H54 (cell line): Measurements from ENCODE around the gene ZNF248.
A peak's percentile ranks its signal among the peaks of the same experiment; 100 is the strongest.
"Not testable (repeated sequence)": the region's sequence is repeated elsewhere in the genome, so short reads cannot be mapped to it uniquely, and the experiment has no call there.

ENCODE experiments used
- DNase-seq: peaks from one replicate; pipeline ENCODE4 v3.0.0; 2011; ENCODE audit warnings: low spot score, mixed read lengths; ENCODE audit not compliant: insufficient read length
- FAIRE-seq: peaks from 3 replicates; lab custom pipeline; 2011; peaks lifted over from hg19 to GRCh38; lab: Jason Lieb, UNC
- POLR2A ChIP-seq: IDR thresholded peaks from 2 replicates; pipeline ENCODE4 v1.6.1; 2011; ENCODE audit warnings: low read depth, mild to moderate bottlenecking, low read length

The ZNF248 gene

GRCh38 chr10:37857287-37858211 is at the start of gene ZNF248:
Gene ZNF248, minus strand, starts transcription at chr10:37857610. Its CDS starts 1,300 bp downstream, at chr10:37856310.
- TF ChIP-seq POLR2A = peak; percentile 95
- FAIRE-seq (peak; percentile 86), DNase-seq (peak; percentile 83)

GRCh38 chr10:37906382-37906781 is 49.0 kb upstream of the ZNF248 start:
- no peak for TF ChIP-seq POLR2A
- FAIRE-seq (no peak), DNase-seq (no peak)

DNA sequence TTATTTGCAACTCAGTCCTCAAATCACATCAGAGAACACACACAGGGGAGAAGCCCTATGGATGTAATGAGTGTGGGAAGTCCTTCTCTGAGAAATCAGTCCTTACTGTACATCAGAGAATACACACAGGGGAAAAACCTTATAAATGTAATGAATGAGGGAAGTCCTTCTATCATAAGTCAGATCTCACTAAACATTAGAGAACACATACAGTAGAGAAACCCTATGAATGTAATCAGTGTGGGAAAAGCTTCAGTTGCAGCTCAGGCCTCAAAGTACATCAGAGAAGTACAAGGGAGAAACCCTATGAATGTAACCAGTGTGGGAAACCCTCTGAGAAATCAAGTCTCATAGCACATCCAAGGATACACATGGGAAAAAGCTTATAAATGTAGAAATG is 39.0 kb upstream of the ZNF248 start:
- DNase-seq = no peak
- no peak for FAIRE-seq
- TF ChIP-seq POLR2A = no peak

DNA sequence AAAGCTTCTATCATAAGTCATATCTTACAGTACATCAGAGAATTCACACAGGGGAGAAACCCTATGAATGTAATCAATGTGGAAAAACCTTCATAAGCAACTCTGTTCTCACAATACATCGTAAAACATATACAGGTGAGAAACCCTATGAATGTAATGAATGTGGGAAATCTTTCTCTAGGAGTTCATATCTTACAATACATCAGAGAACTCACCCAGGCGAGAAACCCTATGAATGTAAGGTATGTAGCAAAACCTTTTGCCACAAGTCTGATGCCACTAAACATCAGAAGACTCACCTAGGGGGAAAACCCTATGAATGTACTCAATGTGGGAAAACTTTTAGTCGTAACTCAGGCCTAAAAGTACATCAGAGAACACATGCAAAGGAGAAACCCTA is 38.3 kb upstream of the ZNF248 start:
- no peak for TF ChIP-seq POLR2A
- DNase-seq (no peak), FAIRE-seq (no peak)

DNA sequence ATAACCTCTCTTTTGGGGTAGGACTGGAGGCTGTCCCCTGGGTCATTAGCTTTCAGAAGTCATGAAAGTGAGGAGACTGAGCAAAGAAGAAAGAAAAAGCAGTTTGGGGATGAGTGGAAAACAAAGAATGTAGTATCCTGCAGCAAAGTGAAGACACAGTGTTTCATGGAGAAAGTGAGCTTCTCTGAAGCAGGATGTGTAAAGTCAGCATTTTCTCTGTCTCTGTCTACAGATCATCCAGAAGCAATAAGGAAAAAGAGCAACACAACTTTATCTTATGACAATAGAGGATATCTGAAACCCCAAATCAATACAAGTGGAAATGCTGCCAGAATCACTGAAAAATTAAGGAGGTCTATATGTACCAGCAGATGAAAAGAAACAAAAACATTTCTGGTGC is 28.4 kb upstream of the ZNF248 start:
- TF ChIP-seq POLR2A = no peak
- no peak for DNase-seq
- FAIRE-seq = no peak

- TF ChIP-seq POLR2A = no peak
- DNase-seq = no peak
- no peak for FAIRE-seq
Measured at GRCh38 chr10:37872955-37873354, 15.5 kb upstream of the ZNF248 start.

- TF ChIP-seq POLR2A = no peak
- FAIRE-seq (no peak), DNase-seq (no peak)
Measured at GRCh38 chr10:37872283-37872682, 14.9 kb upstream of the ZNF248 start.

GRCh38 chr10:37871568-37872251 is 14.3 kb upstream of the ZNF248 start:
- no peak for FAIRE-seq
- TF ChIP-seq POLR2A = no peak
- DNase-seq = no peak

DNA sequence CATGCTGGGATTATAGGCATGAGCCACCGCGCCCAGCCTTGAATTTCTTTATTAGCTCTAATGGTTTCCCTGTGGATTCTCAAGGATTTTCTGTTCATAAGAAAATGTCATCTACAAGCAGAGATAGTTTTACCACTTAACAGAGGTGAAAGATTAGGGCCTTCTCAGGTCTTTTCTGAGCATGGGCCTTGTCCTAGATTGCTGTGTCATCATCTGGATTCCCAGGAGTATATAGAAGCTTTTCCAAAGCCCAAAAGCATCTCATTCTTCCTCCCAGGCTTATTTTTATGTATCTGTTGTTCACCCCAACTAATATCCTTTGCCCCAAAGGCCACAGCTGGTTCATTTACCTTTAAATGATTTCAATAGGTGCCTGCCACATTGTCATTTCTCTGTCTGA is 13.7 kb upstream of the ZNF248 start:
- DNase-seq = no peak
- FAIRE-seq = no peak
- TF ChIP-seq POLR2A = no peak

GRCh38 chr10:37868796-37869195 is 11.4 kb upstream of the ZNF248 start:
- DNase-seq (no peak), FAIRE-seq (no peak)
- TF ChIP-seq POLR2A = no peak

- DNase-seq (no peak), FAIRE-seq (no peak)
- TF ChIP-seq POLR2A = no peak
Measured at GRCh38 chr10:37865957-37866803, 8.8 kb upstream of the ZNF248 start.

DNA sequence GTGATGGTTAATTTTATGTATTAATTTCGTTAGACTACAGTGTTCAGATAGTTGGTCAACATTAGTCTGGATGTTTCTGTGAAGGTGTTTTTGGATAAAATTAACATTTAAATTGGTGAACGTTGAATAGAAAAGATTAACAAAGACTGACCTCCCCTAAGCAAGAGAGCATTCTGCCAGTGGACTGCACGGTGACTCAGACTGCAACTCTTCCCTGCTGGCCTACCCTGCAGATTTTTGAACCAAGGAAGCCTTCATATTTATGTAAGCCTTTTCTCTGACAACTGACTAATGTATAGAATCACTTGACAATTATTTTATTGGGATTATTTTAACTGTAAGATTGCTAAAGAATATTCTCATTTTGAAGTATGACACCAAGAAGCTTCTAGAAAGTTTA is 7.9 kb upstream of the ZNF248 start:
- no peak for TF ChIP-seq POLR2A
- FAIRE-seq (no peak), DNase-seq (no peak)

GRCh38 chr10:37860494-37861190 is 3.2 kb upstream of the ZNF248 start:
- no peak for TF ChIP-seq POLR2A
- peak; percentile 5 for DNase-seq
- FAIRE-seq = no peak

- FAIRE-seq, DNase-seq: not testable (repeated sequence)
Measured at GRCh38 chr10:37859270-37859669, 1.9 kb upstream of the ZNF248 start.
